Mammary epithelial cell (primary cell): ENCODE results near the gene ARL4A.

Experiments used
- EZH2 ChIP-seq: IDR thresholded peaks from 2 replicates; pipeline ENCODE4 v1.6.1; 2012; ENCODE audit warnings: low read length, inconsistent platforms, borderline replicate concordance
- TF ChIP-seq, protein P1 (sequence below), 2 donors: IDR thresholded peaks in 1 of 2; conservative IDR thresholded peaks in 1 of 2; 2 replicates each; pipeline ENCODE4 v1.5.1; 2011 to 2012; ENCODE audit warnings: inconsistent platforms in 2 of 2, low read length in 2 of 2, mild to moderate bottlenecking in 2 of 2, control low read depth in 1 of 2, low read depth in 1 of 2; ENCODE audit not compliant: insufficient read depth in 1 of 2; ENCODE audit errors: extremely low read depth in 1 of 2

GRCh38 chr7:12713625-12714378 is 26.4 kb downstream of the ARL4A start:
- no peak for TF ChIP-seq EZH2
- TF ChIP-seq, protein P1, sequence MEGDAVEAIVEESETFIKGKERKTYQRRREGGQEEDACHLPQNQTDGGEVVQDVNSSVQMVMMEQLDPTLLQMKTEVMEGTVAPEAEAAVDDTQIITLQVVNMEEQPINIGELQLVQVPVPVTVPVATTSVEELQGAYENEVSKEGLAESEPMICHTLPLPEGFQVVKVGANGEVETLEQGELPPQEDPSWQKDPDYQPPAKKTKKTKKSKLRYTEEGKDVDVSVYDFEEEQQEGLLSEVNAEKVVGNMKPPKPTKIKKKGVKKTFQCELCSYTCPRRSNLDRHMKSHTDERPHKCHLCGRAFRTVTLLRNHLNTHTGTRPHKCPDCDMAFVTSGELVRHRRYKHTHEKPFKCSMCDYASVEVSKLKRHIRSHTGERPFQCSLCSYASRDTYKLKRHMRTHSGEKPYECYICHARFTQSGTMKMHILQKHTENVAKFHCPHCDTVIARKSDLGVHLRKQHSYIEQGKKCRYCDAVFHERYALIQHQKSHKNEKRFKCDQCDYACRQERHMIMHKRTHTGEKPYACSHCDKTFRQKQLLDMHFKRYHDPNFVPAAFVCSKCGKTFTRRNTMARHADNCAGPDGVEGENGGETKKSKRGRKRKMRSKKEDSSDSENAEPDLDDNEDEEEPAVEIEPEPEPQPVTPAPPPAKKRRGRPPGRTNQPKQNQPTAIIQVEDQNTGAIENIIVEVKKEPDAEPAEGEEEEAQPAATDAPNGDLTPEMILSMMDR (conservative IDR thresholded peaks at IDR 0.05 in 1 of 2, IDR thresholded peaks at IDR 0.05 in 1 of 2; ENCODE audit: extremely low read depth in 1 of 2, insufficient read depth in 1 of 2, low read depth in 1 of 2, low read length in 2 of 2) = no peak
